ENCODE data around the gene ATP2A1. TPM values are rescaled to one million over a fixed set of nuclear protein-coding genes. Genes with fewer than 3 reads are reported as not detected.
"Not testable (repeated sequence)": the region's sequence is repeated elsewhere in the genome, so short reads cannot be mapped to it uniquely, and the experiment has no call there.

The ATP2A1 gene
- total RNA-seq, 4 donors from 2014 or later: 1.6 TPM; not detected in 3

DNA sequence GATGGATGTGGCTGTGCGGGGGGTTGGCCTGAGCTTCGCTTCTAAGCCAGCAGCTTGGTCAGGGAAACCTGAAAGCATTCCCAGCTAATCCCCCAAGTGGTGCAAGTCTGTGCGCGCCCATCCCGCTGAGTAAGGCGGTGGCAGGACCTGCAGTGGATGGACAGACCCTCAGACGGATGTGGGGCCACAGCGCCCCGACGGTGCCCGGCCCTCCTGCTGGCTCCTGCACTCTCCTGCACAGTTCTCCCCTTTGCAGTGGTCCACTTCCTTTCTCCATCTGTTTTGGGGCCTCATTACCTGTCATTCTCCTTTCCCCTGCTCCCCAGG, 2.3 kb downstream of the ATP2A1 start:
- Histone ChIP-seq H3K9me3 (no peaks in the 10 kb centered on the region), H3K36me3 (no peaks in the 10 kb centered on the region), H3K27ac (no peak overlapping the region), H3K4me1 (peaks cover 0 to 10% of the 10 kb centered on the region in 2 donors), H3K27me3 (no peaks in the 10 kb centered on the region), H3K4me3 (no peak overlapping the region)
- intact Hi-C loops (cut with DNase I; ENCODE audit: low total_unique reads): no loop called here
- no peak for DNase-seq
- TF ChIP-seq POLR2A (IDR thresholded peaks at IDR 0.05): no peak
- TF ChIP-seq, protein P1, sequence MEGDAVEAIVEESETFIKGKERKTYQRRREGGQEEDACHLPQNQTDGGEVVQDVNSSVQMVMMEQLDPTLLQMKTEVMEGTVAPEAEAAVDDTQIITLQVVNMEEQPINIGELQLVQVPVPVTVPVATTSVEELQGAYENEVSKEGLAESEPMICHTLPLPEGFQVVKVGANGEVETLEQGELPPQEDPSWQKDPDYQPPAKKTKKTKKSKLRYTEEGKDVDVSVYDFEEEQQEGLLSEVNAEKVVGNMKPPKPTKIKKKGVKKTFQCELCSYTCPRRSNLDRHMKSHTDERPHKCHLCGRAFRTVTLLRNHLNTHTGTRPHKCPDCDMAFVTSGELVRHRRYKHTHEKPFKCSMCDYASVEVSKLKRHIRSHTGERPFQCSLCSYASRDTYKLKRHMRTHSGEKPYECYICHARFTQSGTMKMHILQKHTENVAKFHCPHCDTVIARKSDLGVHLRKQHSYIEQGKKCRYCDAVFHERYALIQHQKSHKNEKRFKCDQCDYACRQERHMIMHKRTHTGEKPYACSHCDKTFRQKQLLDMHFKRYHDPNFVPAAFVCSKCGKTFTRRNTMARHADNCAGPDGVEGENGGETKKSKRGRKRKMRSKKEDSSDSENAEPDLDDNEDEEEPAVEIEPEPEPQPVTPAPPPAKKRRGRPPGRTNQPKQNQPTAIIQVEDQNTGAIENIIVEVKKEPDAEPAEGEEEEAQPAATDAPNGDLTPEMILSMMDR (IDR thresholded peaks at IDR 0.05): no peak

DNA sequence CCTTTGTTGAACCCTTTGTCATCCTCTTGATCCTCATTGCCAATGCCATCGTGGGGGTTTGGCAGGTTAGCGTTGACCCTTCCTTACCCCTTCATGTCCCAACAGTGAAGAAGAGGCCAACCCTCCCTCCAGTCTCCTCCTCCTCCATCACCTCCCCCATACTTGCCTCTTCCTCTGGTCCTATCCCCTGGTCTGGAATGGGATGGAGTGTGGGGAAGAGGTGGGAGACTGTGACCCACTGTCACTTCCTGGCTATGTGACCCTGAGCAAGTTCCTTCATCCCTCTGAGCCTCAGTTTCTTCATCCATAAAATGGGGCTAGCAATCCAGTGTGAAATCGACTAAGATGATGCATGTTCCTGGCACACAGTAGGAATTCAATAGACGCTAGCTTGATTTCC, 2.7 kb downstream of the ATP2A1 start:
- Histone ChIP-seq H3K4me3 (no peak overlapping the region), H3K27ac (no peak overlapping the region), H3K27me3 (no peaks in the 10 kb centered on the region), H3K4me1 (peaks cover 0 to 10% of the 10 kb centered on the region in 2 donors), H3K36me3 (no peaks in the 10 kb centered on the region), H3K9me3 (no peaks in the 10 kb centered on the region)
- TF ChIP-seq, protein P1 (IDR thresholded peaks at IDR 0.05): no peak
- TF ChIP-seq POLR2A (IDR thresholded peaks at IDR 0.05): no peak
- DNase-seq: no peak
- intact Hi-C loops (cut with DNase I; ENCODE audit: low total_unique reads): no loop called here

DNA sequence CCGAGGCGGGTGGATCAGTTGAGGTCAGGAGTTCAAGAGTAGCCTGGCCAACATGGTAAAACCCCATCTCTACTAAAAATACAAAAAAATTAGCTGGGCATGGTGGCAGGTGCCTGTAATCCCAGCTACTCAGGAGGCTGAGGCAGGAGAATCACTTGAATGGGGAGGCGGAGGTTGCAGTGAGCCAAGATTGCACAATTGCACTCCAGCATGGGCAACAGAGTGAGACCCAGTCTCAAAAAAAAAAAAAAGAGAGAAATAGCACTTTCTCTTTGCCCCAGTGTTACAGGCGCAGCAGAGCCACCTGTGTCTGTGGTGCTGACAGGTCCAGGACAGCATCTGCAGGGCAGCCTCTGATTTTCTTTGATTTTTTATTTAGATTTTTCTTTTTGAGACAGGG, 3.3 kb downstream of the ATP2A1 start:
- H3K27me3 ChIP-seq; H3K9me3 ChIP-seq; H3K4me3 ChIP-seq; intact Hi-C loops (cut with DNase I; ENCODE audit: low total_unique reads); H3K36me3 ChIP-seq; DNase-seq; H3K27ac ChIP-seq: not testable (repeated sequence)
- peaks cover 0 to 10% of the 10 kb centered on the region in 2 donors for H3K4me1 ChIP-seq

DNA sequence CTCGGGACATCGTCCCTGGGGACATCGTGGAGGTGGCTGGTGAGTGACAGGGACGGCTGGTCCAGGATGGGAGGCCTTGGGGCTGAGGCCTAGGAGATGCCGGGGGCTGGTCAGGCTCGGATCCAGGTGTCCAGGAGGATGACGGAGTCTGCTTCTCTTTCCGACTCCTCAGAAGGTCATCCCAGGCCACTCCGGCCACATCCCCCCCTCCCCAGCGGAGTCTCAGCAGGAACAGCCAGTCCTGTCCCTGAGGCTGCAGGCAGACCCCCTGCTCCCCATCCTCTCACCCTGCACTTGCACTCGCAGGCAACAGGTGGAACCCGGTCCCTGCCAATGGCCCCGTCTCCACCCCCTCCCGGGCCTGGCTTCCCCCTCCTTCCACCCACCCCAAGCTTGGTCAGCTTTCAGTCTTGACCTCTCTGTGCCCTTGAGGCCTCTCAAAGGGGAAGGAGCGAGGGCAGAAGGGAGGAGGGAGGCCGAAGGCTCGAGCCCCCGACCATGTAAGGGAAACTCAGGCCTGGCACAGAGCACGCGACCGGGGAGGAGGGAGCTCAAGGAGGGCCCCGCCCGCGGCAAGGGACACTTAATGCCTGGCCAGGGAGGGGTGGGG, 4.4 kb downstream of the ATP2A1 start:
- DNase-seq: no peak
- Histone ChIP-seq H3K27ac (no peak overlapping the region), H3K4me1 (peaks cover 0 to 10% of the 10 kb centered on the region in 2 donors), H3K4me3 (no peak overlapping the region), H3K36me3 (no peaks in the 10 kb centered on the region), H3K27me3 (no peaks in the 10 kb centered on the region), H3K9me3 (no peaks in the 10 kb centered on the region)
- intact Hi-C loops (cut with DNase I; ENCODE audit: low total_unique reads): no loop called here
- no peak for TF ChIP-seq POLR2A (IDR thresholded peaks at IDR 0.05)
- TF ChIP-seq, protein P1 (IDR thresholded peaks at IDR 0.05): no peak

DNA sequence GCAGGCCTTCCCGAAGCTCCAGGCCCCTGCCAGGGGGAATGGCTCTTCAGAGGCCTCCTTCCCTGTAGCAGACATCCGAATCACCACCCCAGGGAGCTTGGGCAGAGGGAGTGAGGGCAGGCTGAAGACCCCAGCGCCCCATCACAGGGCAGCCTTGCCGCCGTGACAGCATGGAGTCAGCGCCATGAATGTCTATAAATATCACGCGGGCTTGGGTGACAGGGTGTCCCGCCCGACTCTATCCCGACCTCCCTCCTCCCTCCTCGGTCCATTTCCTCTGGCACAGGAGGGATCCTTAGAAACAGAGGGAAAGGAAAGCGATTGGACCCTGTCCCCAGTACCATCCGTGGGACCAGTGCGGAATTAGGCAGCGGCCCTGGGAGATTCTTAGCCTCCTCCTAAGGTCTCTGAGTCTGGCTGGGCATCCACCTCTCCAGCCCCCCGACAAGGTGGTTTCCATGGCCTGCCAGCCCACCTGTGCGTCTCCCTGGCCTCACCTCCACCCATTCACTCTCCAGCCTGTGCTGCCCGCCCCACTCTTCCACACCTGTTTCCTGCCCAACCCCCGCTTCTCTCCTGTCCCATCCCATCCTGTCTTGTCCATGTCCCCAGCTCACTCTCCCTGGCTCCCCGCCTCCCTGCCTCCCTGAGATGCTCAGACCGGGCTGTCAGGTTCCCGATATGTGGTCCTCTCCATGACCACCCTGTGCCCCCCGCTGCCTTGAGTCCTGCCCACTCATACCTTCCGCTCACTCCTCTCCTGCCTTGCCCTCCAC, 5.1 kb downstream of the ATP2A1 start:
- no peak overlapping the region for H3K4me3 ChIP-seq
- H3K9me3 ChIP-seq: no peaks in the 10 kb centered on the region
- DNase-seq: no peak
- no peak overlapping the region for H3K27ac ChIP-seq
- TF ChIP-seq, protein P1 (IDR thresholded peaks at IDR 0.05): no peak
- no peak for TF ChIP-seq POLR2A (IDR thresholded peaks at IDR 0.05)
- H3K4me1 ChIP-seq: peaks cover 0 to 10% of the 10 kb centered on the region in 2 donors
- no peaks in the 10 kb centered on the region for H3K36me3 ChIP-seq
- intact Hi-C loops (cut with DNase I; ENCODE audit: low total_unique reads): no loop called here
- no peaks in the 10 kb centered on the region for H3K27me3 ChIP-seq

Data from uterus (tissue), 4 donors.